AG10803 (cell line): ENCODE data around the gene GAB2.
"Not testable (repeated sequence)": the region's sequence is repeated elsewhere in the genome, so short reads cannot be mapped to it uniquely, and the experiment has no call there.

ENCODE experiments used
- DNase-seq: peaks from one replicate; pipeline ENCODE4 v3.0.0; 2010; ENCODE audit warnings: low read depth
- H3K4me3 ChIP-seq: 2 replicates; pipeline ENCODE4 v1.5.1; 2011; ENCODE audit warnings: mild to moderate bottlenecking, low read length, control low read depth
- TF ChIP-seq, protein P1 (sequence below): conservative IDR thresholded peaks from 2 replicates; pipeline ENCODE4 v1.5.1; 2011; ENCODE audit warnings: mild to moderate bottlenecking, low read length, control low read depth, inconsistent platforms

The GAB2 gene

DNA sequence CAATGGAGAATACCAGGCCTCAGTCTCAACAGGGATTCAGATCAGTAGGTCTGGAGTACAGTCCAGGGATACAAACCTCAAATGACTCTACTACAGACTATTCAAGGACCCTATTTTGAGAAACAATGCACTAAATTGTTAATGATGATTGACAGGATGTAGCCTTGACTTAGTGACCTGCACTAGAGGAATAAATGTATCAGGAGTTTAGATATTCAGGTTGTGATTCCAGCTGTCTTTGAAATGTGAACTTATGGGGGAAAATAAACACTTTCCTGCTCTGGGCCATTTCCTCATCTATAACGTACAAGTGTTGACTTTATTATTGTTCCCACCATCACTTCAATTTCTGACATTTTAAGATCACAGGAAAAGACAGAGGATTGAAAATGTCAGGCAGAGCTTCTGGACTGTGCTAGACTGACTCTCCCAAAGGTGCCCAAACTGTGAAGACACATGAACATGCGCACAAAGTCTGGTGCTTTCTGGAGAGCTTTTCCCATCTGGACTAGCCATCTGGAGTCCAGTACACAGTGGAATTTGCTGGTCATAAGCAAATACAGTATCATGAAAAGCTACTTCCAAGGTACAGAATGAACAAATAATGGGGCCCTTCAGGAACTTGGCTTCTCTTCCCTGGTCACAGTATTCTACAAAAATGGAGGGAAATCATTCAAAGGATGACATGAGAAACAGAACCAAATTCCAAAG is 118.5 kb downstream of the GAB2 start:
- TF ChIP-seq, protein P1, sequence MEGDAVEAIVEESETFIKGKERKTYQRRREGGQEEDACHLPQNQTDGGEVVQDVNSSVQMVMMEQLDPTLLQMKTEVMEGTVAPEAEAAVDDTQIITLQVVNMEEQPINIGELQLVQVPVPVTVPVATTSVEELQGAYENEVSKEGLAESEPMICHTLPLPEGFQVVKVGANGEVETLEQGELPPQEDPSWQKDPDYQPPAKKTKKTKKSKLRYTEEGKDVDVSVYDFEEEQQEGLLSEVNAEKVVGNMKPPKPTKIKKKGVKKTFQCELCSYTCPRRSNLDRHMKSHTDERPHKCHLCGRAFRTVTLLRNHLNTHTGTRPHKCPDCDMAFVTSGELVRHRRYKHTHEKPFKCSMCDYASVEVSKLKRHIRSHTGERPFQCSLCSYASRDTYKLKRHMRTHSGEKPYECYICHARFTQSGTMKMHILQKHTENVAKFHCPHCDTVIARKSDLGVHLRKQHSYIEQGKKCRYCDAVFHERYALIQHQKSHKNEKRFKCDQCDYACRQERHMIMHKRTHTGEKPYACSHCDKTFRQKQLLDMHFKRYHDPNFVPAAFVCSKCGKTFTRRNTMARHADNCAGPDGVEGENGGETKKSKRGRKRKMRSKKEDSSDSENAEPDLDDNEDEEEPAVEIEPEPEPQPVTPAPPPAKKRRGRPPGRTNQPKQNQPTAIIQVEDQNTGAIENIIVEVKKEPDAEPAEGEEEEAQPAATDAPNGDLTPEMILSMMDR, result no peak
- H3K4me3 ChIP-seq, result no peak overlapping the region
- no peak for DNase-seq

DNA sequence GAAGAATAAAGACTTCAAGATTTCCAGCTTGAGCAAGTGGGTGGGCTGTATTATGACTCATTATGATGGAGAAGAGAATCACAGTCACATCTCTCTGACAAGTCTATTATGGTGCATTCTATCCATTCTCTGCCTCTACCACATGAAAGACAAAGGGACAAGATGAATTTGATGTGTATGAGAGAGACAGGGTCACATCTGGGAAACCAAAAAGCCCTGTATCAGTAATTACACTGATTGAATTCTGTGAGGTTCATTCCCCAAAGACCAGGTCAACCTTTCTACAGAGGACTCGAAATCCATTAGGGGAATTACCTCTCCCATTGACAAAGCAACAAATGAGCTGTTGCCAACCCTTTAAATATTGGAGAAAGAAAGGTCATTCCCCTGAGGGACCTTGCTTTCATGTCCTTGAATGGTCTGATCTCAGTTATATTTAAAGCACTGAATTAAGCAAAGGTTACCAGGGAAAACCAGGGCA is 119.3 kb downstream of the GAB2 start:
- no peak overlapping the region for H3K4me3 ChIP-seq
- TF ChIP-seq, protein P1, result no peak
- no peak for DNase-seq

DNA sequence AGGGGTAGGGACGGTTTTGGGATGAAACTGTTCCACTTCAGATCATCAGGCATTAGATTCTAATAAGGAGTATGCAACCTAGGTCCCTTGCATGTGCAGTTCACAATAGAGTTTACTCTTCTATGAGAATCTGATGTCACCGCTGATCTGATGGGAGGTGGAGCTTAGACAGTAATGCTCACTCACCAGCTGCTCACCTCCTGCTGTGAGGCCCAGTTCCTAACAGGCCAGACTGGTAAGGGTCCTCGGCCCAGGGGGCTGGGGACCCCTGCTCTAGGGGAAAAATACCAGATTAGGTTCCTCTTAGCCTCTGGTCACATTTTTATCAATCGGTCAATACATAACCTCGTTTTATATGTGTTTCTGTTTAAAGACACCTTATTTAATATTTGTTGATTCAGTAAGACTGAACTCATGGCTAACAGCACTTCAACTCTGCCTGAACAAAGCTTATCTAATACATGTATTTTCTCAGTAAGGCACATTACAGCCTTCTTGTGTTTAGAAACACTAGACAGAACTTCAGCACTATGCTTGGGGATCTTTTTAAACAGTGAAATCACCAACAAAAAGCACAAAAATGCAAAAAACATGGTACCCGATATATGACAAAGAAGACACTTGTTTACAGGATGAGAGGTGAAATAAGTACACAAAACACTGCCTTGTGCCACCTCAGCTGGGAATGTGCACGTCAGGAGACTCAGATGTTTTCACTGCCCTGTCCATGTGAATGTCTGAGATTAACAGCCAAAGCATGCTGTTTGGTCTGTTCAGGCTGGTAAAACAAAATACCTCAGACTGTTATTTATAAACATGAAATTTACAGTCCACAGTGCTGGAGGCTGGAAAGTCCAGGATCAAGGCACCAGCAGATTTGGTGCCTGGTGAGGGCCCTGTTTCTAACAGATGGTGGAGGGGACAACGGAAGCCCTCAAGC is 121.4 kb downstream of the GAB2 start:
- TF ChIP-seq, protein P1, result no peak
- peak; percentile 21 for DNase-seq
- no peak overlapping the region for H3K4me3 ChIP-seq

DNA sequence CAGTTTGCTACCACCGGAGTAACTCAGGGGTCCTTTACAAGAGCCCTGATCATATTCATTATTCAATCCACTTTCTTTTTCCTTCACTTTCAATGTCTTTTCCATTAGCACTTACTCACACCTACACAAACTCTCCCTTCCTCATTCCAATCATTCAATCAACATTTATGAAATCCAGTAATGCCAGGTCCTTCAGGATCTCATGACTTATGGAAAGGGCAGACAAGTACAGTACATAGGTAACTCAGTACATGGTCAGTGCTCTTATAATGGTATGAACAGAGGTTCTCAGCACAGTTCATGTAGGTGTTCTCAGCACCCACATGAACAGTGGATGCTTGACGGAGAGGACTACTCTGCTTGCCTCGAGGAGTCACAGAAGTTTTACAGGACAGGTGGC is 122.3 kb downstream of the GAB2 start:
- DNase-seq, result no peak
- no peak overlapping the region for H3K4me3 ChIP-seq
- TF ChIP-seq, protein P1, result no peak

DNA sequence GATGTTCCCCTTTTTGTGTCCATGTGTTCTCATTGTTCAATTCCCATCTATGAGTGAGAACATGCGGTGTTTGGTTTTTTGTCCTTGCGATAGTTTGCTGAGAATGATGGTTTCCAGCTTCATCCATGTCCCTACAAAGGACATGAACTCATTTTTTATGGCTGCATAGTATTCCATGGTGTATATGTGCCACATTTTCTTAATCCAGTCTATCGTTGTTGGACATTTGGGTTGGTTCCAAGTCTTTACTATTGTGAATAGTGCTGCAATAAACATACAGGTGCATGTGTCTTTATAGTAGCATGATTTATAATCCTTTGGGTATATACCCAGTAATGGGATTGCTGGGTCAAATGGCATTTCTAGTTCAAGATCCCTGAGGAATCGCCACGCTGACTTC is 123.5 kb downstream of the GAB2 start:
- not testable (repeated sequence) for DNase-seq, H3K4me3 ChIP-seq

DNA sequence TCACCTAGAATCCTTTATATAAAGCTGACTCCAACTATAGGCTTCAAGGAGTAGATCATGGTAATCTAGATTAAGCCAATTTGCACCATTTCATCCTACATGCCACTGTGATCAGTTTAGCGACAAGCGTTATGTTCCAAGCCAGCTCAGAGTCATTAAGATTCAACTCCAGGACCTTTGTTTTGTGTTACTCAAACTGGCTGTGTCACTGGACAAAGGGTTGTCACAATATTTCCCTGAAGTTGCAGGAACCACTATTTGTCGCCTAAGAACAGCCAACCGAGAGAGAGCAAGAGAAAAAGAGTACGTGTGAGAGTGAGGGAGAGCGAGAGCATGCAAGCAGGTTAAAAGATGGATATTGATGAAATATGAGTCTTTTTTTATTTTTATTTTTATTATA is 124.1 kb downstream of the GAB2 start:
- H3K4me3 ChIP-seq, result no peak overlapping the region

More for the DNA sequence above, 124.1 kb downstream of the GAB2 start:
- TF ChIP-seq, protein P1, result no peak
- no peak for DNase-seq
